SU-DHL-6 (cell line): Measurements from ENCODE around the gene SHOC2.

Experiments used
- EZH2phosphoT487 ChIP-seq: fragments of 200-600 bp; sonication (generic), shearing (Covaris generic); conservative IDR thresholded peaks from 2 replicates; pipeline ENCODE4 v1.6.1; 2018; ENCODE audit warnings: mild to moderate bottlenecking, antibody characterized with exemption, low read length, moderate library complexity, mixed read lengths
- TF ChIP-seq, protein P1 (sequence below): fragments of 200-600 bp; sonication (generic); IDR thresholded peaks from one replicate; pipeline ENCODE4 v1.5.1; 2017; ENCODE audit warnings: antibody characterized with exemption, mild to moderate bottlenecking, low read length, moderate library complexity; ENCODE audit not compliant: insufficient read depth, poor library complexity, severe bottlenecking

DNA sequence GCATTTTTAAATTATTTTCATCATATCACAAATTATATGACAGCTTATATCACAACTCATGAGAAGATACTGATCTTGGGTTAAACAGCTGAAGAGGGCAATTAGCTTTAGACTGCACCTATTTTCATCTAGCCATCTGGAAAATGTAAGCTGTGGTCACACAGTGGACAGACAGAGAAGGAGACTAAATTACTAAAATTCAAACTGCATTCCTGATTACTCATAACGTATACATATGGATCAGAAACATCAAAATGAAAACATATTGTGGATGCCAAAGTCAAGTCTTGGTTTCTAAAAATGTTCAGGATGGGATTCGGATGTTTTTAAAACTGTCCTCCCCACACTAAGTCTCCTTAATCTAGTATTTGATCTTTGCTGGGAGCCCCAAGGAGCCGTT lies 7.0 kb upstream of the SHOC2 start:
- TF ChIP-seq, protein P1, sequence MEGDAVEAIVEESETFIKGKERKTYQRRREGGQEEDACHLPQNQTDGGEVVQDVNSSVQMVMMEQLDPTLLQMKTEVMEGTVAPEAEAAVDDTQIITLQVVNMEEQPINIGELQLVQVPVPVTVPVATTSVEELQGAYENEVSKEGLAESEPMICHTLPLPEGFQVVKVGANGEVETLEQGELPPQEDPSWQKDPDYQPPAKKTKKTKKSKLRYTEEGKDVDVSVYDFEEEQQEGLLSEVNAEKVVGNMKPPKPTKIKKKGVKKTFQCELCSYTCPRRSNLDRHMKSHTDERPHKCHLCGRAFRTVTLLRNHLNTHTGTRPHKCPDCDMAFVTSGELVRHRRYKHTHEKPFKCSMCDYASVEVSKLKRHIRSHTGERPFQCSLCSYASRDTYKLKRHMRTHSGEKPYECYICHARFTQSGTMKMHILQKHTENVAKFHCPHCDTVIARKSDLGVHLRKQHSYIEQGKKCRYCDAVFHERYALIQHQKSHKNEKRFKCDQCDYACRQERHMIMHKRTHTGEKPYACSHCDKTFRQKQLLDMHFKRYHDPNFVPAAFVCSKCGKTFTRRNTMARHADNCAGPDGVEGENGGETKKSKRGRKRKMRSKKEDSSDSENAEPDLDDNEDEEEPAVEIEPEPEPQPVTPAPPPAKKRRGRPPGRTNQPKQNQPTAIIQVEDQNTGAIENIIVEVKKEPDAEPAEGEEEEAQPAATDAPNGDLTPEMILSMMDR = no peak
- TF ChIP-seq EZH2phosphoT487 = no peak
